Measurements from ENCODE around the gene LFNG. TPM values are rescaled to one million over a fixed set of nuclear protein-coding genes. Genes with fewer than 3 reads are reported as not detected.
A peak's percentile ranks its signal among the peaks of the same experiment; 100 is the strongest.

Gene LFNG
- total and polyA plus RNA-seq, 2 donors from 2014 or later = 5.0 to 18.4 TPM

GRCh38 chr7:2507917-2508306, 11.7 kb upstream of the LFNG start:
- no peak for TF ChIP-seq CTCF (IDR thresholded peaks at IDR 0.05; ENCODE audit: borderline replicate concordance, extremely low read depth, insufficient read depth)
- H3K27ac ChIP-seq (ENCODE audit: low read depth in 2 of 2, low read length in 2 of 2) = peak overlapping the region; percentile 32 to 72
- no peak for FAIRE-seq
- intact Hi-C loops (cut with DNase I) = no loop called here
- no peaks in the 10 kb centered on the region for H3K36me3 ChIP-seq (ENCODE audit: control insufficient read depth in 2 of 3, insufficient read depth in 3 of 3, low read length in 3 of 3)
- no peak overlapping the region for H3K9ac ChIP-seq (ENCODE audit: low read length in 3 of 3)
- no peaks in the 10 kb centered on the region for H3K27me3 ChIP-seq (ENCODE audit: control insufficient read depth, insufficient read depth, low read length)
- no peaks in the 10 kb centered on the region for H3K9me3 ChIP-seq (ENCODE audit: control insufficient read depth in 2 of 3, insufficient read depth in 1 of 3, low read length in 3 of 3)
- DNase-seq = no peak
- H3K4me3 ChIP-seq (ENCODE audit: low read length in 3 of 3) = no peak overlapping the region
- peaks cover 0 to 24% (median 5%) of the 10 kb centered on the region in 3 donors for H3K4me1 ChIP-seq (ENCODE audit: control insufficient read depth in 2 of 3, insufficient read depth in 2 of 3, low read depth in 1 of 3, low read length in 3 of 3)

GRCh38 chr7:2508327-2509215, 11.0 kb upstream of the LFNG start:
- Histone ChIP-seq H3K27ac (ENCODE audit: low read depth in 2 of 2, low read length in 2 of 2) (peak overlapping the region; percentile 32 to 72), H3K9me3 (ENCODE audit: control insufficient read depth in 2 of 3, insufficient read depth in 1 of 3, low read length in 3 of 3) (no peaks in the 10 kb centered on the region), H3K4me1 (ENCODE audit: control insufficient read depth in 2 of 3, insufficient read depth in 2 of 3, low read depth in 1 of 3, low read length in 3 of 3) (peaks cover 0 to 24% (median 5%) of the 10 kb centered on the region in 3 donors), H3K36me3 (ENCODE audit: control insufficient read depth in 2 of 3, insufficient read depth in 3 of 3, low read length in 3 of 3) (no peaks in the 10 kb centered on the region), H3K4me3 (ENCODE audit: low read length in 3 of 3) (peak overlapping the region in 1 of 3 donors; percentile 19), H3K9ac (ENCODE audit: low read length in 3 of 3) (no peak overlapping the region), H3K27me3 (ENCODE audit: control insufficient read depth, insufficient read depth, low read length) (no peaks in the 10 kb centered on the region)
- DNase-seq = peak; percentile 86 to 95 (median 90)
- intact Hi-C loops (cut with DNase I) = no loop called here
- FAIRE-seq = no peak
- no peak for TF ChIP-seq CTCF (IDR thresholded peaks at IDR 0.05; ENCODE audit: borderline replicate concordance, extremely low read depth, insufficient read depth)

- no peak for TF ChIP-seq CTCF (IDR thresholded peaks at IDR 0.05; ENCODE audit: borderline replicate concordance, extremely low read depth, insufficient read depth)
- no peak for DNase-seq
- no peak overlapping the region for H3K27ac ChIP-seq (ENCODE audit: low read depth in 2 of 2, low read length in 2 of 2)
Observed at GRCh38 chr7:2509298-2509906, 10.2 kb upstream of the LFNG start.

More at GRCh38 chr7:2509298-2509906, 10.2 kb upstream of the LFNG start:
- peaks cover 0 to 24% (median 5%) of the 10 kb centered on the region in 3 donors for H3K4me1 ChIP-seq (ENCODE audit: control insufficient read depth in 2 of 3, insufficient read depth in 2 of 3, low read depth in 1 of 3, low read length in 3 of 3)
- no peak for FAIRE-seq
- H3K27me3 ChIP-seq (ENCODE audit: control insufficient read depth, insufficient read depth, low read length) = no peaks in the 10 kb centered on the region
- intact Hi-C loops (cut with DNase I) = no loop called here
- H3K9me3 ChIP-seq (ENCODE audit: control insufficient read depth in 2 of 3, insufficient read depth in 1 of 3, low read length in 3 of 3) = no peaks in the 10 kb centered on the region
- no peak overlapping the region for H3K4me3 ChIP-seq (ENCODE audit: low read length in 3 of 3)
- no peak overlapping the region for H3K9ac ChIP-seq (ENCODE audit: low read length in 3 of 3)
- no peaks in the 10 kb centered on the region for H3K36me3 ChIP-seq (ENCODE audit: control insufficient read depth in 2 of 3, insufficient read depth in 3 of 3, low read length in 3 of 3)

All from kidney (tissue), 14 donors.